GM18951 (cell line): ENCODE results near the gene ZNF175.

Experiments
- POLR2A ChIP-seq: IDR thresholded peaks from 4 replicates; pipeline ENCODE4 v1.6.1; 2011; ENCODE audit warnings: mild to moderate bottlenecking; ENCODE audit not compliant: insufficient read length, insufficient read depth; ENCODE audit errors: extremely low read depth
- in situ Hi-C: fragments of 300-500 bp; cut with MboI; formaldehyde crosslinking; loops from one replicate; pipeline ENCODE4 v1.12.0; 2022; ENCODE audit warnings: low sequenced_read_pairs, mixed read lengths, inconsistent platforms; ENCODE audit not compliant: unreplicated experiment

Gene ZNF175

DNA sequence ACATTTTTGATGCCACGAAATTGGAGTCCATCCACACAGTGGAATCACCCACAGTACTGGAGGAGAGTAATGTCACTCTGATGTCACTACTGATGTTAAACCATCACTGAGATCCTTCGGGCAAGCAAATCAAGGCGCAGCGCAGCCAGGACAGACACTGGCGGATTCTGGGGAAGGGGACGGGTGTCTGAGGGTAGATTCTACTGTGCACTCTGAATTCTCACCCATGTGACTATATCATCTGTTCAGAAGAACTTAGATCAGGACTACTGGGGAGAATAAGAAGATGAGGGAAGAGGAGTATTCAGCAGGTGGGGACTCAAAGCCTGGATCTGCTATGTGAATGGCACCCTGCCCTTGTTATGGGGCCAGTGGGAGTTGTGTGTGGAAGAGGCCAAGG lies 27.0 kb upstream of the ZNF175 start:
- in situ Hi-C loops, result no loop called here
- TF ChIP-seq POLR2A, result no peak

DNA sequence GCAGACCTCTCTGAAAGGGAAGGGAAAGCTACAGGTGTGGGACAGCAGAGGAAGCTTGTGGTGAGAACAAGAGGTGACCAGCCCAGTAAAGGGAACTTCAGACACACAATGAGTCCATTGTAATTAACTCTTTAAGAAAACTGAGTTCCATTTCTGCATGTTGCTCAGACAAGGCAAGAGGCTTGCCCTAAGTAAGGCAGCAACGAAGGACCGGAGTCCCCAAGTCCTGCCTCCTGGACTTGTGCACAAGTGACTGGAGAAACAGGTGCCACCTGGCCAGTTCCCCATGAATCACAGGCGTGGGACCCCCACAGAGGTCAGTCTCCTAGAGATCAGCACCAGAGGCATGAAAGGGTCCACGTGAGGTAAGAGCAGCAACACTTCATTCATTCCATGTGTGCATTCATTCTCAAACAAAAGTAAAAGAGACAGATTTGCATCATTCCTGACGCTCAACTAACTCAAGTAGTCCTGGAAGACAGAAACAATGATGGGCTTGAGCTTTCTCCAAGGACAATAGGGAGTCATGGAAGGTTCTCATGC lies 24.9 kb upstream of the ZNF175 start:
- TF ChIP-seq POLR2A, result no peak
- in situ Hi-C loops, result no loop called here

DNA sequence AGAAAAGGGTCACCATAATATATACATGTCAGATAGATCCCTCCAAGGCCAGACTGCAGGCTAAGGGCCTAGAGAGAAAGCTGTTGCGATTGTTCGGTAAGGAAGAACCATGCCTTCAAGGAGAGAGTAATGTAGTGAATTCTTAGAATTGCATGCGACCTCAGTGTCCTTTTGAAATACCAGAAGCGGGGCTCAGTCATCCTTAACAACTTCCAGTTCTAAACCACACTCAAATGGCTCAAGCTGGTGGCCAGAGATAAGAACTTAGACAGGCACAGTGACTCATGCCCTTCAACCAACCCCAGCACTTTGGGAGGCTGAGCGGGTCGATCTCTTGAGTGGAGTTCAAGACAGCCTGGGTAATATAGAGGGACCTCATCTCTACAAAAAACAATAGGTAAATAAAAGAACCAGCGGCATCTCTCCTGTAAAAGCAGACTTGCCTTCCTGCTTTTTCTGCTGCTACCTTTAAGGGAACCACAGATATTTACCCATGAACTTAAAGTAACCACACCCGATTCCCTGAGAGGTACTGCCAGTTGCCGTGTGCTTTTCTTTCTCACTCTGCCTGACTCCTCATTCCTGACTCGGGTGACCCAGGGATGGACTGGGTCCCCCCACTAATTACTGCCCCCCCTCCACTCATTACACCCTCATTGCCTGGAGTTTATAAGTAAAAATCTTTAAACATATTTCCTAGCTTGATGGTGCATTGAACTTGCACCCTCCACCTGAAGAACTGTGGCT lies 24.3 kb upstream of the ZNF175 start:
- no peak for TF ChIP-seq POLR2A
- in situ Hi-C loops, result no loop called here

DNA sequence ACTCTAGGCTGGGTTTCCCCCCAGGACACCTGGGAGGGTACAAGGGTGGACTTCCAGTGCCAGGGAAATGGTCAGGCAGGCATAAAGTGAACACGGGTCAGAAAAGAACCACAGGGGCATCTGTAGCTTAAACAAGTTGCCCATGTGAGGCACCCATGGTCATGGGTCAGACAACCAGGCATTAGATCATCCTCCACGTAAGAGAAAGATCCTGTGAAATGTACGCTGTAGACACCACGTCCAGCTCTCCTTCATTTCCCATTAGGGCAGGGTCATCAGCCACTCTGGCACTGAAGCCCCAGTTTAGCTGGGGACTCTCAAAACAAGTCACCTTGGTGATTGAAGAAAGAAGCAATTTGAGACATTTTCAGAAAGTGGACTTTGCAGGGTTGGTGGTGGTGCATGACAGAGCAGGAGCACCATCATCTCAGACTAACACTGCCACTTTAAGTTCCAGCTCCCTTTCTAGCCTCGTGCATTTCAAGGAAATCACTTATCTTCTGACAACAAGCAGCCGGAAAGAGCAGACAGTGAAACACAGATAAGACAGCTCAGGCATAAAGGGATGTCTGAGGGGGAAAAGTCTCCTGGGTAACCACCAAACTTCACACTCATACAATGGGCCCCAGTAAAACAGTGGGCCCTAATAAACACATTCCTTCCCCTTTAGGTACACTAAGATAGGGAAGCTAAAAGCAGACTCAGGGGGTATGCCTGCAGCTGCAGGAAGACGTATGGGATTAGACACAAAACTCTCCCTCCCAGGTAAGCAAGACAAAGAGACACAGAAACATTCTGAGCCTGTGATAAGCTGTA lies 23.5 kb upstream of the ZNF175 start:
- no peak for TF ChIP-seq POLR2A
- in situ Hi-C loops, result no loop called here

DNA sequence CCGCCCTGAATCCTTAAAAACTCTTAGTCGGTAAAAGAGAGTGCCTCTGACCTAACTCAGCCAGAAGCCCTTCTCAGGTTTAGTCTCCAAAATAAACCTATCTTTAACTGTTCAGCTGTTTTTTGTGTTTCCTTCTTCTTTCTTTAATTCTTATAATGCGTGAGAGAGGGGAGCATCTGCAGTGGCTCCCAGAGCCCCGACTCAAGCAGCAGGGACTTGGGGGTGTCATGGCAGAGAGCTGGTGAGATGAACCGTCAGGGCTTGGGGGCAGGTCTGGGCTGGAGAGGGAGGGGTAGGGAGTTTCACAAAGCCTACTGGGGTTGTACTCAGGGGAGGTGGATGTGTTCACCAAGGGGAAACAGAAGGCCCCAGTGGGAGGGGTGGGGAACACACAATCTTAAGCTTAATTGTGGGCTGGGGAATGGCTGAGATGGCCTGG lies 22.9 kb upstream of the ZNF175 start:
- no peak for TF ChIP-seq POLR2A
- in situ Hi-C loops, result no loop called here

DNA sequence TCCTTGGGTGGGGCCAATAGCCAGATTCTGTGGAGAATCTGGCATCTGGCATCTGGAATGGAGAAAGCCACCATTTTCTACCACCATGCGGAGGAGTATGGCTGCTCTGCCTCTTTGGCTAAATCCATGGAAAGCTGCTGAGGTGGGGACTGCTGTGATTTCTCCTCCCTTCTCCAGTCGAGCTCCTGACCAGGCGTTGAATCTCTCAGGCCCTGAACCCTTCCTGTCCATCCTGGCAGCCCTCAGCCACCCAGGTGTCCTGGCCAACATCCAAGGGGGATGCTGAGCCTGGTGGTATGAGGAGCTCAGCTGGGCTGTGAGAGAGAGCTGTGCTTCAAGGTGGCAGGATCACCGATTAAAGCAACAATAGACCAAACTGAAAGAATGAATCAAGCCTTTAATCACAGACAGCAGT lies 22.2 kb upstream of the ZNF175 start:
- in situ Hi-C loops, result no loop called here
- TF ChIP-seq POLR2A, result no peak

DNA sequence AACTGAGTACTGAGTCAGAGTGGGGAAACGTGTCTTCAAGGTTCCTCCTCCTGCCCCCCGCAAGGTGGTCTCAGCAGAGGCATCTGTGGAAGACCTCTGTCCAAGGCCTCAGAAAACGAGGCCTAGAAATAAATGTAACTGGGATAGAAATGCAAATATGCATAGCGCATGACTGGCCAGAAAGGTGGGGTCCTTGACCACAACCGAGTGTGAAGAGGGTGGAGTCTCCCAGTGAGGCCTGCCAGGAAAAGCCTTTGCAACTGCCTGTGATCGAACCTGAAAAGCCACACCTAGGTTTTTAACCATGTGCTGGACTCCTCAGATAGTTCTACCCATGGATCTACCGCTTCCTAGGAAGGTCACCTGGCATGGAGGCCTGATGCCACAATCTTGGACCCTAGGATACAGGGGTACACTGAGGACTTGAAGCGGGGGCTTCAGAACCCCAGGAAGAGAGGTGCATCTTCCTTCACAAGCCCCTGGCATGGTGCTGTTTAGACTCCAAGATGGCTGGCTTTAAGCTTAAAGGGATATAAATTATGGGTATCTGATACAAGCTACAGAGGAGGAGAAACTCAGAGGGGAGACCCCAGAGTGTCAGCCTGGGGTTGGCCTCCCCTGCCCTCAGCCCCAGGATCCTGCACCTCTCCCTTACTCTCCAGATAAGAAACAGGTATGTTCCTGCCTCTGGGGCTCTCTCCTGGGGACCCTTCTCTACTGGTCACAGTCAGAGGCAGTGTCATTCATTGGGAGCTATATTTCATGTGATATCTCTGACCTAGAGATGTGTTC lies 21.4 kb upstream of the ZNF175 start:
- TF ChIP-seq POLR2A, result no peak
- in situ Hi-C loops, result no loop called here

DNA sequence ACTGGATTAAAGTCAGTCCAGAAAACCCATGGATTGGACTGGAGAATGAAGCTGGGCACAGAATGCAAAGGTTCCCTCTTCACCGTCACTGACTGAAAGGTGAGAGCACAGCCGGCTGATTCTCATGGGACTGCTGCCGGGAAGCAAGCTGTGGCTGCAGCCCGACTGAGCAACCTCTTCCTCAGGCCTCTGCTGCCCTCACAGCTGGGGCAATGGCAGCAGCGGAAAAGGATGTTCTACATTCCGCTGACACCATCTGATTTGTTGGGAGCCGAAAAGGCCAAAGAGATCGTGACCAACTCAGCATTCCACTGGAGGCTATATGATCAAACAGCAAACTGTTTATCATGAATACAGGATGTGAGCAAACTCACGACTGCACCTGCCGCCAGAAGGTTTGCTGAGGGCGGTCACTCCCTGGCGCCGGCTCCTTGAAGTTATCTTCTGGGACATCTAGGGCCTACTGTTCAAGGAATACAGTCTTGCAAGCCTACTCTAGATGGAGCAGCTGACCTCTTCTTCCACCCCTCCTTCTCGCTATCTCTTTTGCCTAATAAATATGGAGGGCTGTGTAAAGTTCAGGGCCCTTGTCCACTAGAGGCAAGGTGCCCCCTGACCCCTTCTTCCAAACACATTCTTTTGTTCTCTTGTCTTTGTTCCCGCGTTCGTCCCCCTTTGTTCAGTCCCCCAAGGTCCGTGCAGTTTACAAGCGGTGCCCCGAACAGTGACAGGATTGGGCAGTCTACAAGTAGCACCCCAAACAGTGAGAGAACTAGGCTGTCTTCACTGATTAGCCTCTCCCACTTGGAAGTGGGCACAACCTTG lies 20.0 kb upstream of the ZNF175 start:
- in situ Hi-C loops, result no loop called here
- no peak for TF ChIP-seq POLR2A

DNA sequence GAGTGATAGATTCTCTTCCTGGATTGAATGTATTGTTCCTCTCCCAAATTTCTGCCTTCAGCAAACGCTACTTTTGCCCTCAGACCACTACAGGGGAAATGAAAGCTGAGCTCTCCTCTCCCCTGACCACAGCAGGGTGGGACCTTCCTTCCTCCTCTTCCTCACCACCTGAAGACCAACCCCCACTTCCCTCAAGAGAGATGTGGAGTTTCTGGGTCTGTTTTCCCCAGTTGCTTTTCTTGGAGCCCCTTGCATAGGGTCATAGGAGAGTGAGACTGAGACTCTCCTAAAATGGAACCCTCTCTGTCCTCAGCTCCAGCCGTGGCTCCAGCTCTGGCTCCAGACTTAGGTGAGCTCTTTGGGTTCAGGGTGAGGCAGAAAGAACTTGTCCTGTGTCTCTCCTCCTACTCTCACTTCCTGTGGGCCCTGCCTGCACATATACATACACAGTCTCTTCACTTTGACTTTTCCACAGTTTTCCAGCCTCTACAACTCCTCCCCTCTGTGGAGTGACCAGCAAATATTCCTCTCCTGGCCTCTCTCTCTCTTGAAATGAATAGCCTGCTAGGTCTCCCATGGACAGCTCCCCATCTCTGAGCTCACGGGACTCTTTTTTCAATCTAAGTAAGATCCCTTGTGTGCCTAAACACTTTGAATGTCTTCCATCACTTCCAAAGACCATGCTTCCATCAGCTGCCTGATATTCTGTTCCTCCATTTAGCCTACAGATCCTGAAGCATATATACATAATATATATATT lies 19.2 kb upstream of the ZNF175 start:
- TF ChIP-seq POLR2A, result no peak
- in situ Hi-C loops, result no loop called here

DNA sequence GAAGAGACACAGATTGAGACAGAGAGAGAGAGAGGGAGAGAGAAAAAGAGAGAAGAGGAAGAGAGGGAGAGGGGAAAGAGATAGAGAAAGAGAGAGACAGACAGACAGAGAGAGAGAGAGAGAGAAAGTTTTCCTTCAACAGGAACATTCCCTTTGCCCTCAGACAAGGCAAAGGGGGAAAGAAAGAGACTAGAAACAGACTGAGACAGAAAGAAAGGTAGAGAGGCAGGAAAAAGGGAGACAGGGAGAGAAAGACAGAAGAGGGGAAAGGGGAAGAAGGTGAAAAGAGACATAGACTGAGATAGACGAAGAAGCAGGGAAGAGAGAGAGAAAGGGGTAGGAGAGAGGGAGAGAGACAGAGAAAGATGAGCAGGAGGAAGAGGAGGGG lies 18.5 kb upstream of the ZNF175 start:
- TF ChIP-seq POLR2A, result no peak
- in situ Hi-C loops, result no loop called here

DNA sequence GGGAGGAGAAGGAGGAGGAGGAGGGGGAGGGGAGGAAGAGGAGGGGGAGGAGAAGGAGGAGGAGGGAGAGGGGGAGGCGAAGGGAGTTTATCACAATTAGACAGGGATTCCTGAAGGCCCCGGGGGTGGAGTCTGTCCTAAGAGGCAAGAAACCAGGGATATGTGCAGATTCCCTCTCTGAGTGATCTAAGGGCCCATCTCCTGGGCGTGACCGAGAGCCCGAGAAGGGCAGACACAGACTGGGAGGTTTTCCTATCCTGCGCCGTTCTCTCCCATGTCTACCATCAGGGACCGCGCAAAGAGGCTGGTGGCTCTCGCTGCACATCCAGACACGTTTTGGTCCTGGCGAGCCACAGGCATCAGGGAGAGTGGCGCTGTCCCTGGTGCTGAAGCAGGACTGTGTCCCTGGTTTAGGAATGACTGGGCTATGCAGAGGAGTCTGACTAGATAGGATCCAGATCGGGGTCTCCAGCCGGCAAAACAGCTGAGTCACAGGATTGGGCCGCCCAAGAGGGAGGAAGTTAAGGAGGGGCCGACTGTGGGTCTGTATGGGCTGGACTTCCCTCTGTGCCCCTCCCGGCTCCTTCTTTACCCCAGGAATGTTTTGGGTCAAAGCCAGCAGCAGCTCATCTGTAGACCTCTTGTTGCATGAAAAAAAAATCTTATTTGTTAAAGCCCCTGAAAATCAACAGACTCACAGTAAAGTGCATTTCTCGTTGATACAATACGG lies 17.9 kb upstream of the ZNF175 start:
- no peak for TF ChIP-seq POLR2A
- in situ Hi-C loops, result no loop called here

DNA sequence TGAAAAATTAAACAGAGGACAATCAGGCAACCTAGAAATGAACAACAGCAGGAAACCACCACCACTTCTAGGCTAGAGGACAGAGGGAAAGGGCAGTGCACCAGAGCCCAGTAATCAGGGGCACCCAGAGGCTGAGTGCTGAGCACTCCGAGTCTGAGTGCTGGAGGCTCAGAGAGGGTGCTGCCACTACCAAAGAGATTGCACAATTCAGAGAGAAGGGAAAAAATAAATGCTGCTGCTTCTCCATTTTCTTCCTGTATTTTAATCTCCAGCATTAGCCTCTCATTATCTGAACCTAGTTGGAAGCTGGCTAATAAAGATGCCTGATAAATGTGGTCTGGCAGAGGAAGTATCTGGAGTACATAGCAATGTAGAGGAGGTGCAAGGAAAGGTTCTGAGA lies 11.8 kb upstream of the ZNF175 start:
- no peak for TF ChIP-seq POLR2A
- in situ Hi-C loops, result no loop called here
